ENCODE measurements around the gene ZMIZ1.

The ZMIZ1 gene

GRCh38 chr10:79191951-79192676, 123.3 kb downstream of the ZMIZ1 start:
- no peak for DNase-seq

GRCh38 chr10:79192677-79193003, 123.9 kb downstream of the ZMIZ1 start:
- no peak for DNase-seq

- no peak for DNase-seq
These were observed 125.1 kb downstream of the ZMIZ1 start for GRCh38 chr10:79193694-79194382.

- peak; percentile 76 for DNase-seq
These were observed 126.5 kb downstream of the ZMIZ1 start for GRCh38 chr10:79195091-79195923.

GRCh38 chr10:79196470-79197461, 128.0 kb downstream of the ZMIZ1 start:
- DNase-seq, result peak; percentile 67

- no peak for DNase-seq
These were observed 128.8 kb downstream of the ZMIZ1 start for GRCh38 chr10:79197558-79197957.

- DNase-seq, result no peak
These were observed 131.6 kb downstream of the ZMIZ1 start for GRCh38 chr10:79200346-79200745.

GRCh38 chr10:79201706-79202105, 132.9 kb downstream of the ZMIZ1 start:
- DNase-seq, result no peak

GRCh38 chr10:79202188-79203013, 133.6 kb downstream of the ZMIZ1 start:
- peak; percentile 14 for DNase-seq

GRCh38 chr10:79203014-79203644, 134.4 kb downstream of the ZMIZ1 start:
- DNase-seq, result no peak

- DNase-seq, result no peak
These were observed 135.1 kb downstream of the ZMIZ1 start for GRCh38 chr10:79203833-79204232.

- no peak for DNase-seq
These were observed 137.7 kb downstream of the ZMIZ1 start for GRCh38 chr10:79206300-79207095.

- DNase-seq, result no peak
These were observed 138.3 kb downstream of the ZMIZ1 start for GRCh38 chr10:79207096-79207357.

GRCh38 chr10:79207726-79208125, 139.0 kb downstream of the ZMIZ1 start:
- DNase-seq, result no peak

- DNase-seq, result no peak
These were observed 139.7 kb downstream of the ZMIZ1 start for GRCh38 chr10:79208251-79208983.

GRCh38 chr10:79209340-79209739, 140.6 kb downstream of the ZMIZ1 start:
- DNase-seq, result no peak

- DNase-seq, result no peak
These were observed 141.1 kb downstream of the ZMIZ1 start for GRCh38 chr10:79209831-79210230.

GRCh38 chr10:79210672-79211071, 141.9 kb downstream of the ZMIZ1 start:
- no peak for DNase-seq

GRCh38 chr10:79211616-79212015, 142.8 kb downstream of the ZMIZ1 start:
- no peak for DNase-seq

- no peak for DNase-seq
These were observed 146.8 kb downstream of the ZMIZ1 start for GRCh38 chr10:79215531-79215930.

Measured in CD4-positive, alpha-beta T cell treated with Interleukin-21 for 1 hour (primary cell).